ENCODE data around the gene SYNDIG1L. TPM values are rescaled to one million over a fixed set of nuclear protein-coding genes. Genes with fewer than 3 reads are reported as not detected.

Gene SYNDIG1L
- total and polyA plus RNA-seq, 12 donors, result 0.03 to 0.15 (median 0.13) TPM; not detected in 6

DNA sequence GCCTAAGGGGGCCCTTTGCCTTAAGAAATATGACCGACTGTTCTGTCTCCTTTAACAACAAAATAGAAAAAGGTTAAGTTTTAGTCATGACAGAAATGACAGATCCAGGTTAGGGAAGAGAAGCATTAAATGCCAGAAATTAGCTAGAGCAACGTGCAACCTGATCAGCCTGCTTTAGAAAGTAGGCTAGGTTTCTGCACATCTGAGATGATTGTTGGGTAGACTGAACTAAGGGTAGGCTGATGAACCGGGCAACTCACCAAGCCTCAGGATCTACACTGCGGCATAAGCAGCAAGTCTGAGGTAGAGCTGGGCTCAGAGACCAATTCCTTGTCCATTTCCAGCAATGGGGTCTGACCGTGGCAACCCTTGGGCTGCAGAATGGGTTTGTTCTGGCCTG, 37.7 kb upstream of the SYNDIG1L start:
- WGBS, 2 donors, result 92 to 93% methylated on average over 5 of the region's 5 CpGs
- TF ChIP-seq CTCF (IDR thresholded peaks at IDR 0.05), result no peak

GRCh38 chr14:74462993-74463392, 37.0 kb upstream of the SYNDIG1L start:
- H3K27ac ChIP-seq, result no peak overlapping the region
- H3K36me3 ChIP-seq, result no peaks in the 10 kb centered on the region
- TF ChIP-seq CTCF (IDR thresholded peaks at IDR 0.05), result no peak
- H3K27me3 ChIP-seq, result no peaks in the 10 kb centered on the region
- no peaks in the 10 kb centered on the region for H3K9me3 ChIP-seq
- WGBS, 2 donors, result 95 to 96% methylated on average over 3 of the region's 3 CpGs
- intact Hi-C loops (cut with DNase I), result no loop called here
- DNase-seq, result no peak
- no peak overlapping the region for H3K4me3 ChIP-seq
- no peak for ATAC-seq
- H3K4me1 ChIP-seq, result peaks cover 0 to 7% (median 0%) of the 10 kb centered on the region in 9 donors

More for the DNA sequence above, 37.7 kb upstream of the SYNDIG1L start:
- H3K9me3 ChIP-seq, result no peaks in the 10 kb centered on the region
- no peak overlapping the region for H3K4me3 ChIP-seq
- no peaks in the 10 kb centered on the region for H3K36me3 ChIP-seq
- ATAC-seq (no peak), DNase-seq (no peak)
- no peak overlapping the region for H3K27ac ChIP-seq
- H3K4me1 ChIP-seq, result peaks cover 0 to 7% (median 0%) of the 10 kb centered on the region in 9 donors
- H3K27me3 ChIP-seq, result no peaks in the 10 kb centered on the region
- intact Hi-C loops (cut with DNase I), result no loop called here

- TF ChIP-seq CTCF (IDR thresholded peaks at IDR 0.05), result no peak
- H3K36me3 ChIP-seq, result no peaks in the 10 kb centered on the region
- 73 to 74% methylated on average over 6 of the region's 6 CpGs for WGBS, 2 donors
- intact Hi-C loops (cut with DNase I), result no loop called here
- ATAC-seq (no peak), DNase-seq (no peak)
- peaks cover 0 to 4% (median 0%) of the 10 kb centered on the region in 9 donors for H3K4me1 ChIP-seq
- H3K27ac ChIP-seq, result no peak overlapping the region
- H3K27me3 ChIP-seq, result no peaks in the 10 kb centered on the region
- H3K9me3 ChIP-seq, result no peaks in the 10 kb centered on the region
- no peak overlapping the region for H3K4me3 ChIP-seq
Measured at GRCh38 chr14:74459976-74460375, 34.0 kb upstream of the SYNDIG1L start.

GRCh38 chr14:74459289-74459946, 33.4 kb upstream of the SYNDIG1L start:
- peak in 8 of 9 donors; percentile 19 to 59 (median 43) for TF ChIP-seq CTCF (IDR thresholded peaks at IDR 0.05)
- Histone ChIP-seq H3K36me3 (no peaks in the 10 kb centered on the region), H3K4me1 (peaks cover 0 to 4% (median 0%) of the 10 kb centered on the region in 9 donors), H3K27ac (no peak overlapping the region), H3K27me3 (no peaks in the 10 kb centered on the region), H3K4me3 (no peak overlapping the region), H3K9me3 (no peaks in the 10 kb centered on the region)
- WGBS, 2 donors, result 76% methylated on average over 10 of the region's 10 CpGs
- DNase-seq (peak in 1 of 2 donors; percentile 24), ATAC-seq (peak in 5 of 8 donors; percentile 47 to 63 (median 53))
- intact Hi-C loops (cut with DNase I), result no loop called here
